ENCODE data around the gene VWDE.

VWDE gene

GRCh38 chr7:12436896-12437535 lies 33.4 kb upstream of the VWDE start:
- Histone ChIP-seq H3K27me3 (ENCODE audit: control insufficient read depth, insufficient read depth, low read length) (no peaks in the 10 kb centered on the region), H3K9me3 (ENCODE audit: control insufficient read depth, low read length) (no peaks in the 10 kb centered on the region), H3K36me3 (ENCODE audit: control insufficient read depth, insufficient read depth, low read length) (no peaks in the 10 kb centered on the region), H3K79me2 (no peaks in the 10 kb centered on the region), H3K27ac (no peak overlapping the region), H3K4me1 (no peaks in the 10 kb centered on the region), H3K4me2 (ENCODE audit: low read length) (no peak overlapping the region), H3K4me3 (ENCODE audit: low read depth, low read length) (no peak overlapping the region), H3K9ac (no peak overlapping the region), H2AFZ (no peak overlapping the region)
- TF ChIP-seq CTCF (IDR thresholded peaks at IDR 0.05) = no peak

DNA sequence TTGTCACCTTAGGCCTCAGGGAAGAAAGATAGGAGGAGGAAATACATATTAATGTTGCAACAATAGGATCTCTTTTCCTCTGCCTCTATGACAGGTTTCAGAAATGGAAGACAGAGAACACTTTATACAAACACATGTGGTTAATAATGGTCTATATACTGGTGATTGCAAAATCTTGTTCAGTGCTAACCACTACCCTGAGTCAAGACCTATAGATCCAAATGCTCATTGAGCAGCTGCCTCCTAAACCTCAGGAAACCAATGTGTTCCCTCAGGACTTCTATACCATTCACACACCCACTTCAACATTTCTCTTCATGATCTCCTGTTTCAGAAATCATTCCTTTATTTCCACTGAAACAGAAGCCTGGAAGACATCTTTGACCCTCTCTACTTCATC lies 32.5 kb upstream of the VWDE start:
- Histone ChIP-seq H3K36me3 (ENCODE audit: control insufficient read depth, insufficient read depth, low read length) (no peaks in the 10 kb centered on the region), H3K9ac (no peak overlapping the region), H3K79me2 (no peaks in the 10 kb centered on the region), H2AFZ (no peak overlapping the region), H3K9me3 (ENCODE audit: control insufficient read depth, low read length) (no peaks in the 10 kb centered on the region), H3K4me2 (ENCODE audit: low read length) (no peak overlapping the region), H3K27ac (no peak overlapping the region), H3K4me1 (no peaks in the 10 kb centered on the region), H3K4me3 (ENCODE audit: low read depth, low read length) (no peak overlapping the region), H3K27me3 (ENCODE audit: control insufficient read depth, insufficient read depth, low read length) (no peaks in the 10 kb centered on the region)
- TF ChIP-seq CTCF (IDR thresholded peaks at IDR 0.05) = no peak

DNA sequence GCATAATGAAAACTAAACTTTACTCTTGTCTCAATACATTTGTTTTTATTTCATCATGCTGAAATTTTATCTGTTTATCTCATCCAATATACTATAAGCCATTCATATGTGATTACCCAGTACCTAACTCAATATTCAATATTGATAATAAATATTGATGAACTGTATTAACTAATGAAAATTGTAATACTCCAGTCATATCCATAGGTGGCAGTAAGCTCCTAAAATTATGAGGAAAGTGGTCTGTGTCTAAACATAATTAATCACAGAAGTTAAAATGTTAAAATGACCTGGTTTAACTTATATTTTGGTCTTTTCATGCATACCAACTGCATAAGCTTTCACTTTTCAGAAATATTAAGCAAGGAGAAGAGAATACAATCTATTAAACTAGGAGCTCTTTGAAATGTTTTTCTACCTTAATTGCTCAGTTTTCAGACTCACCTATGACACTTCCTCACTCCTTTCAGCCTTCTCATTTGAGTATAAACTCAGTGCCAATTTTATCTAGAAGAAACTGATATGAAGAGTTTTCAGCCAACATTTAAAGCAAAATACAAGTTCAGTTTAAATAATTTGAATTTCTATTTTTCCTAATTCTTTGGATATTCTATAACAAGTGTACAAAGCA lies 30.5 kb upstream of the VWDE start:
- peak; percentile 17 for TF ChIP-seq CTCF (IDR thresholded peaks at IDR 0.05)
- Histone ChIP-seq H3K27me3 (ENCODE audit: control insufficient read depth, insufficient read depth, low read length) (no peaks in the 10 kb centered on the region), H3K9ac (no peak overlapping the region), H3K9me3 (ENCODE audit: control insufficient read depth, low read length) (no peaks in the 10 kb centered on the region), H3K27ac (no peak overlapping the region), H3K4me1 (no peaks in the 10 kb centered on the region), H3K36me3 (ENCODE audit: control insufficient read depth, insufficient read depth, low read length) (no peaks in the 10 kb centered on the region), H2AFZ (no peak overlapping the region), H3K79me2 (no peaks in the 10 kb centered on the region), H3K4me2 (ENCODE audit: low read length) (no peak overlapping the region), H3K4me3 (ENCODE audit: low read depth, low read length) (no peak overlapping the region)

DNA sequence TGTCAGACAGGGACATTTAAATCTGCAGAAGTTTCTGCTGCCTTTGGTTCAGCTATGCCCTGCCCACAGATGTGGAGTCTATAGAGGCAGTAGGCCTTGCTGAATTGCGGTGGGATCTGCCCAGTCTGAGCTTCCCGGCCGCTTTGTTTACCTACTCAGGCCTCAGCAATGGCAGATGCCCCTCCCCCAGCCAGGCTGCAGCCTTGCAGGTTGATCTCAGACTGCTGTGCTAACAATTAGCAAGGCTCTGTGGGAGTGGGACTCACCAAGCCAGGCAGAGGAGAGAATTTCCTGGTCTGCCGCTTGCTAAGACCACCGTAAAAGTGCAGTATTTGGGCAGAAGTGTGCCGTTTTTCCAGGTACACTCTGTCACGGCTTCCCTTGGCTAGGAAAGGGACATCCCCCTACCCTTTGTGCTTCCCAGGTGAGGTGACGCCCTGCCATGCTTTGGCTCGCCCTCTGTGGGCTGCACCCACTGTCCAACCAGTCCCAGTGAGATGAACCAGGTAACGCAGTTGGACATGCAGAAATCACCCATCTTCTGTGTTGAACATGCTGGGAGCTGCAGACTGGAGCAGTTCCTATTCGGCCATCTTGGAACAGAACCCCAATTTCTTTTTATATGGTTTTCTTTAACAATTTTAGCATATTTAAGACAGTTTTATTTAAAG lies 28.4 kb upstream of the VWDE start:
- Histone ChIP-seq H3K4me3 (ENCODE audit: low read depth, low read length) (no peak overlapping the region), H3K4me2 (ENCODE audit: low read length) (no peak overlapping the region), H3K79me2 (no peaks in the 10 kb centered on the region), H3K27me3 (ENCODE audit: control insufficient read depth, insufficient read depth, low read length) (no peaks in the 10 kb centered on the region), H3K27ac (no peak overlapping the region), H3K4me1 (no peaks in the 10 kb centered on the region), H3K9me3 (ENCODE audit: control insufficient read depth, low read length) (no peaks in the 10 kb centered on the region), H3K36me3 (ENCODE audit: control insufficient read depth, insufficient read depth, low read length) (no peaks in the 10 kb centered on the region), H3K9ac (no peak overlapping the region), H2AFZ (no peak overlapping the region)
- TF ChIP-seq CTCF (IDR thresholded peaks at IDR 0.05) = no peak

Data from parathyroid adenoma (tissue), 2 donors.